Liver (tissue), 3 donors: ENCODE measurements around the gene MLX.

ENCODE experiments used
- EGR1 ChIP-seq, 2 donors: IDR thresholded peaks; 2 replicates each; pipeline ENCODE4 v1.6.1; 2016 to 2018; ENCODE audit warnings: antibody characterized with exemption in 2 of 2, low read depth in 2 of 2
- HNF4A ChIP-seq, 2 donors: conservative IDR thresholded peaks; 2 replicates each; pipeline ENCODE4 v1.6.1; 2016; ENCODE audit warnings: antibody characterized with exemption in 2 of 2, mild to moderate bottlenecking in 2 of 2
- HNF4G ChIP-seq: IDR thresholded peaks from 2 replicates; pipeline ENCODE4 v1.6.1; 2016; ENCODE audit warnings: antibody characterized with exemption
- JUND ChIP-seq, 2 donors: IDR thresholded peaks; 2 replicates each; pipeline ENCODE4 v1.6.1; 2016; ENCODE audit warnings: antibody characterized with exemption in 2 of 2
- RAD21 ChIP-seq, 2 donors: IDR thresholded peaks; 2 replicates each; pipeline ENCODE4 v1.6.1; 2016; ENCODE audit warnings: antibody characterized with exemption in 2 of 2, mild to moderate bottlenecking in 2 of 2
- SP1 ChIP-seq: IDR thresholded peaks from 2 replicates; pipeline ENCODE4 v1.6.1; 2018; ENCODE audit warnings: antibody characterized with exemption, mild to moderate bottlenecking
- TAF1 ChIP-seq: conservative IDR thresholded peaks from 2 replicates; pipeline ENCODE4 v1.6.1; 2016; ENCODE audit warnings: antibody characterized with exemption, mild to moderate bottlenecking
- YY1 ChIP-seq: IDR thresholded peaks from 2 replicates; pipeline ENCODE4 v1.6.1; 2016; ENCODE audit warnings: antibody characterized with exemption, mild to moderate bottlenecking
- TF ChIP-seq, protein P1 (sequence below): fragments of 150-350 bp; IDR thresholded peaks from 2 replicates; pipeline ENCODE4 v1.5.1; 2017; ENCODE audit warnings: improper control_type of control experiment, low read depth, low read length; ENCODE audit not compliant: missing input control
- TF ChIP-seq, protein P2 (sequence below): IDR thresholded peaks from 2 replicates; pipeline ENCODE4 v1.6.1; 2016; ENCODE audit warnings: antibody characterized with exemption
- TF ChIP-seq, protein P3 (sequence below): IDR thresholded peaks from 2 replicates; pipeline ENCODE4 v1.6.1; 2016; ENCODE audit warnings: antibody characterized with exemption, mild to moderate bottlenecking
- TF ChIP-seq, protein P4 (sequence below): IDR thresholded peaks from 2 replicates; pipeline ENCODE4 v1.6.1; 2016; ENCODE audit warnings: antibody characterized with exemption
- donor health status: healthy.
- donor health status: healthy.

DNA sequence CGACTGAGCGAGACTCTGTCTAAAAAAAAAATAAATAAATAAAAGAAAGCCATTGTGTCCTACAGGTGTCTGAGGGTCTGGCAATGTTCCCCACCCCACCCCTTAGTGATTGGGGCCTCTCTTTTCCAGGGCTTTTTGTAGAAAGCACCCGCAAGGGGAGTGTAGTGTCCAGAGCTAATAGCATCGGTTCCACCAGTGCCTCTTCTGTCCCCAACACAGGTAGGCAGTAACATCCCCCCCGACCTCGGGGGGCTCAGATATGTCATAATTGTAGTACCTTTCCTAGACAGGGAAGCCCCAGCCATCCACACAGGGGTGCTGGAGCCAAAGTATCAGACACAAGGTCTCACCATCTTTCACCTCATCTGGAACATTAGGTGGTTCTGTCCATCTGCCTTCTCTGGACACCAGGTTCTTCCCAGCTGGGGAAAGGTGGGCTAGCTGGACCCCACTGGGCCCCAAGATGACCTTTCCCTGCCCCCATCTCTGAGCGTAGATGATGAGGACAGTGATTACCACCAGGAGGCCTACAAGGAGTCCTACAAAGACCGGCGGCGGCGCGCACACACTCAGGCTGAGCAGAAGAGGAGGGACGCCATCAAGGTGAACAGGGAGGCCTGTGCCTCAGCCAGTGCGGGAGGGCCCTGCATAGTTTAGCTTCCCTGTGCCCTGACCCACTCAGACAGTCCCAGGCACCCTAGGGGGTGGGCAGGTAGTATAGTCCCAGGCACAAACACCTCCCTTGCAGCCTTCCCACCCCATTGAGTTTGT lies 1.6 kb downstream of the MLX start:
- TF ChIP-seq, protein P1, sequence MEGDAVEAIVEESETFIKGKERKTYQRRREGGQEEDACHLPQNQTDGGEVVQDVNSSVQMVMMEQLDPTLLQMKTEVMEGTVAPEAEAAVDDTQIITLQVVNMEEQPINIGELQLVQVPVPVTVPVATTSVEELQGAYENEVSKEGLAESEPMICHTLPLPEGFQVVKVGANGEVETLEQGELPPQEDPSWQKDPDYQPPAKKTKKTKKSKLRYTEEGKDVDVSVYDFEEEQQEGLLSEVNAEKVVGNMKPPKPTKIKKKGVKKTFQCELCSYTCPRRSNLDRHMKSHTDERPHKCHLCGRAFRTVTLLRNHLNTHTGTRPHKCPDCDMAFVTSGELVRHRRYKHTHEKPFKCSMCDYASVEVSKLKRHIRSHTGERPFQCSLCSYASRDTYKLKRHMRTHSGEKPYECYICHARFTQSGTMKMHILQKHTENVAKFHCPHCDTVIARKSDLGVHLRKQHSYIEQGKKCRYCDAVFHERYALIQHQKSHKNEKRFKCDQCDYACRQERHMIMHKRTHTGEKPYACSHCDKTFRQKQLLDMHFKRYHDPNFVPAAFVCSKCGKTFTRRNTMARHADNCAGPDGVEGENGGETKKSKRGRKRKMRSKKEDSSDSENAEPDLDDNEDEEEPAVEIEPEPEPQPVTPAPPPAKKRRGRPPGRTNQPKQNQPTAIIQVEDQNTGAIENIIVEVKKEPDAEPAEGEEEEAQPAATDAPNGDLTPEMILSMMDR: no peak
- TF ChIP-seq TAF1 (no peak), EGR1 (IDR thresholded peaks at IDR 0.05; ENCODE audit: low read depth in 2 of 2) (no peak), JUND (IDR thresholded peaks at IDR 0.05) (no peak), SP1 (no peak), HNF4G (no peak), YY1 (no peak), RAD21 (IDR thresholded peaks at IDR 0.05) (no peak), HNF4A (conservative IDR thresholded peaks at IDR 0.05) (no peak)
- TF ChIP-seq, protein P2, sequence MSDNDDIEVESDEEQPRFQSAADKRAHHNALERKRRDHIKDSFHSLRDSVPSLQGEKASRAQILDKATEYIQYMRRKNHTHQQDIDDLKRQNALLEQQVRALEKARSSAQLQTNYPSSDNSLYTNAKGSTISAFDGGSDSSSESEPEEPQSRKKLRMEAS: no peak
- TF ChIP-seq, protein P3, sequence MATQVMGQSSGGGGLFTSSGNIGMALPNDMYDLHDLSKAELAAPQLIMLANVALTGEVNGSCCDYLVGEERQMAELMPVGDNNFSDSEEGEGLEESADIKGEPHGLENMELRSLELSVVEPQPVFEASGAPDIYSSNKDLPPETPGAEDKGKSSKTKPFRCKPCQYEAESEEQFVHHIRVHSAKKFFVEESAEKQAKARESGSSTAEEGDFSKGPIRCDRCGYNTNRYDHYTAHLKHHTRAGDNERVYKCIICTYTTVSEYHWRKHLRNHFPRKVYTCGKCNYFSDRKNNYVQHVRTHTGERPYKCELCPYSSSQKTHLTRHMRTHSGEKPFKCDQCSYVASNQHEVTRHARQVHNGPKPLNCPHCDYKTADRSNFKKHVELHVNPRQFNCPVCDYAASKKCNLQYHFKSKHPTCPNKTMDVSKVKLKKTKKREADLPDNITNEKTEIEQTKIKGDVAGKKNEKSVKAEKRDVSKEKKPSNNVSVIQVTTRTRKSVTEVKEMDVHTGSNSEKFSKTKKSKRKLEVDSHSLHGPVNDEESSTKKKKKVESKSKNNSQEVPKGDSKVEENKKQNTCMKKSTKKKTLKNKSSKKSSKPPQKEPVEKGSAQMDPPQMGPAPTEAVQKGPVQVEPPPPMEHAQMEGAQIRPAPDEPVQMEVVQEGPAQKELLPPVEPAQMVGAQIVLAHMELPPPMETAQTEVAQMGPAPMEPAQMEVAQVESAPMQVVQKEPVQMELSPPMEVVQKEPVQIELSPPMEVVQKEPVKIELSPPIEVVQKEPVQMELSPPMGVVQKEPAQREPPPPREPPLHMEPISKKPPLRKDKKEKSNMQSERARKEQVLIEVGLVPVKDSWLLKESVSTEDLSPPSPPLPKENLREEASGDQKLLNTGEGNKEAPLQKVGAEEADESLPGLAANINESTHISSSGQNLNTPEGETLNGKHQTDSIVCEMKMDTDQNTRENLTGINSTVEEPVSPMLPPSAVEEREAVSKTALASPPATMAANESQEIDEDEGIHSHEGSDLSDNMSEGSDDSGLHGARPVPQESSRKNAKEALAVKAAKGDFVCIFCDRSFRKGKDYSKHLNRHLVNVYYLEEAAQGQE: no peak
- TF ChIP-seq, protein P4, sequence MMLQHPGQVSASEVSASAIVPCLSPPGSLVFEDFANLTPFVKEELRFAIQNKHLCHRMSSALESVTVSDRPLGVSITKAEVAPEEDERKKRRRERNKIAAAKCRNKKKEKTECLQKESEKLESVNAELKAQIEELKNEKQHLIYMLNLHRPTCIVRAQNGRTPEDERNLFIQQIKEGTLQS: no peak
